H1 (cell line): Measurements from ENCODE around the gene ACO1.

Experiments
- CHD2 ChIP-seq: IDR thresholded peaks from 2 replicates; pipeline ENCODE4 v1.6.1; 2012; ENCODE audit warnings: low read length, improper control_type of control experiment
- POLR2A ChIP-seq, 2 experiments: IDR thresholded peaks; 1 replicate in 1 of 2; 2 replicates in 1 of 2; pipeline ENCODE4 v1.6.1; 2011; ENCODE audit warnings: low read depth in 2 of 2, low read length in 2 of 2, mild to moderate bottlenecking in 2 of 2; ENCODE audit errors: control extremely low read depth in 1 of 2
- TAF1 ChIP-seq: IDR thresholded peaks from 2 replicates; pipeline ENCODE4 v1.6.1; 2011; ENCODE audit warnings: mild to moderate bottlenecking, low read depth, low read length

DNA sequence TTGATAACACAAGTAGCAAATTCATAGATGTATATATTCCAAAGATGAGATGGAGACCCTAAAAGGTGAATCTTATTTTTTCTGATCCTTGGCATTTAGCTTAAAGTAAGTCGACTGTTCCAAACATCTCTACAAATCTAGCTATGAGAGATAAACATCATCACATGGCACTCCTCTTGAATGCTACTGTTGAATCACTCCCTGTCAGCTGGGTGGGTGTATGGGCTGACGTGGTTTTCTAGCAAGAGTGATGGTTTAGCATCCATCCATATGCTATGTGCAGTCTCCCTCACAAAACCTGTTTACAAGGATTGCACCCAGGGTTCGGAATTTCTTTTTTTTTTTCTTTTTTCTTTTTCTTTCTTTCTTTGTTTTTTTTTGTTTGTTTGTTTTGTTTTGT, 13.8 kb downstream of the ACO1 start:
- TF ChIP-seq CHD2: no peak
- TF ChIP-seq POLR2A (IDR thresholded peaks at IDR 0.05; ENCODE audit: control extremely low read depth in 1 of 2, low read depth in 2 of 2, low read length in 2 of 2): no peak
- TF ChIP-seq TAF1: no peak
